Thyroid gland (tissue), 4 donors: ENCODE results near the gene PLPP3. TPM values are rescaled to one million over a fixed set of nuclear protein-coding genes. Genes with fewer than 3 reads are reported as not detected.

Experiments used
- DNase-seq, 2 donors: peaks; one replicate each; pipeline ENCODE4 v3.0.0-alpha.2; 2019
- H3K27ac ChIP-seq, 3 donors: fragments of 200-600 bp; sonication (generic); 1 replicate in 2 of 3; 2 replicates in 1 of 3; pipeline ENCODE4 v1.5.1; 2016 to 2019; ENCODE audit warnings: mild to moderate bottlenecking in 1 of 3, moderate library complexity in 1 of 3
- H3K27me3 ChIP-seq: fragments of 200-600 bp; sonication (generic); one replicate; pipeline ENCODE4 v1.5.1; 2019
- H3K36me3 ChIP-seq, 2 donors: fragments of 200-600 bp; sonication (generic); one replicate each; pipeline ENCODE4 v1.5.1; 2016 to 2019
- H3K4me1 ChIP-seq, 2 donors: fragments of 200-600 bp; sonication (generic); one replicate each; pipeline ENCODE4 v1.5.1; 2017 to 2019
- H3K4me3 ChIP-seq, 3 donors: fragments of 200-600 bp; sonication (generic); replicated peaks in 1 of 3; 1 replicate in 2 of 3; 2 replicates in 1 of 3; pipeline ENCODE4 v1.5.1; 2016; ENCODE audit warnings: mild to moderate bottlenecking in 1 of 3
- H3K9me3 ChIP-seq: fragments of 200-600 bp; sonication (generic); one replicate; pipeline ENCODE4 v1.5.1; 2017
- POLR2A ChIP-seq, 2 donors: fragments of 450-650 bp; IDR thresholded peaks; one replicate each; pipeline ENCODE4 v1.6.1; 2017; ENCODE audit warnings: antibody characterized with exemption in 2 of 2, mild to moderate bottlenecking in 2 of 2, moderate library complexity in 1 of 2
- WGBS, 2 donors: methylation state at CpG; one replicate each; pipeline ENCODE4 v1.1.5; 2017; 5-methylcytosine and 5-hydroxymethylcytosine counted together
- intact Hi-C: fragments of 100-400 bp; cut with DNase I; formaldehyde crosslinking; loops from one replicate; pipeline ENCODE4 v1.15.1; 2023
- total RNA-seq, 4 donors: library from RNA; depleted of rRNA; stranded (reverse); fragments of >200 nt; gene quantifications; one replicate each; pipeline ENCODE4 v1.2.3, GENCODE V29; 2016
- TF ChIP-seq, protein P1 (sequence below), 6 experiments: fragments of 200-600 bp in 3 of 6; fragments of 450-650 bp in 3 of 6; sonication (generic) in 3 of 6; IDR thresholded peaks; one replicate each; pipeline ENCODE4 v1.5.1; 2016 to 2019; ENCODE audit warnings: antibody characterized with exemption in 6 of 6, mild to moderate bottlenecking in 2 of 6, inconsistent platforms in 1 of 6, moderate library complexity in 1 of 6

PLPP3 gene
- total RNA-seq, 4 donors from 2014 or later: 257 to 764 (median 675) TPM

- H3K27ac ChIP-seq: peak overlapping the region in 1 of 3 donors; percentile 44
- H3K4me1 ChIP-seq: peaks cover 20 to 51% of the 10 kb centered on the region in 2 donors
- WGBS, 2 donors: 74% methylated on average over 4 of the region's 4 CpGs
These were observed 129.2 kb downstream of the PLPP3 start for GRCh38 chr1:56450004-56450666.

DNA sequence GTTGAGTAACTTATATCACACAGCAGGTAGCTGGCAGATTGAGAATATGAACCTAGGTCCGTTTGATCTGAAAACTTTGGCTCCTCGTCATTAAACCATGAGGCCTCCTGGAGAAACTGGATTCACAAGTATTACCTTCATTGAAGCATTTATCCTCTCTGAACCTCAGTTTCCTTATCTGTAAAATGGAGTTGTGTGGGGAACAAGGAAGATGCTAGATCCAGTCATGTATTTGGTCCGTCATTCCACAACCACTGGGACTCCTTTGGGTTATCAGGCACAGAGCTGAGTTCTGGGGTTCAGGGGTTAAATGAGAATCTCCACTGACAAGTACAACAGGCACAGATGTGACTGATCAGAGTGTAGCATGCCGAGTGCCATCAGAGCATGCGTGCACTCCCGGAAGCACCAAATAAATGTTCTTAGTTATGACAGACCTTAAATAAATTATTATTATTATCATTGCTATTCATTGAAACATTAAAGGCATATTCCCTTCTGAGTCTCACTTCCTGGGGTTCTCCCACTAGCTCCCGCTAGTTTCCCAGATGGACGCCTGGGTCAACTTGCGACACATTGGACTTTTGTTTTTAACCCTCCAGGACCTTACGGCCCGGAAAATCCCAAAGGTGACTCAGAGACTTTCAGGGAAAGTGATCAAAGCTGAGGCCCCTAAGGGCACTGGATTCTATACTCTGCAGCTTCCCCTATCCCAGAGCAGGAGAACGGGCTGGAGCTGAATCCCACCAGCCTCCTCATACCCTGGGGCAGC is 130.6 kb downstream of the PLPP3 start:
- WGBS, 2 donors: 69 to 79% methylated on average over 12 of the region's 12 CpGs
- no peak for TF ChIP-seq POLR2A (IDR thresholded peaks at IDR 0.05)
- TF ChIP-seq, protein P1, sequence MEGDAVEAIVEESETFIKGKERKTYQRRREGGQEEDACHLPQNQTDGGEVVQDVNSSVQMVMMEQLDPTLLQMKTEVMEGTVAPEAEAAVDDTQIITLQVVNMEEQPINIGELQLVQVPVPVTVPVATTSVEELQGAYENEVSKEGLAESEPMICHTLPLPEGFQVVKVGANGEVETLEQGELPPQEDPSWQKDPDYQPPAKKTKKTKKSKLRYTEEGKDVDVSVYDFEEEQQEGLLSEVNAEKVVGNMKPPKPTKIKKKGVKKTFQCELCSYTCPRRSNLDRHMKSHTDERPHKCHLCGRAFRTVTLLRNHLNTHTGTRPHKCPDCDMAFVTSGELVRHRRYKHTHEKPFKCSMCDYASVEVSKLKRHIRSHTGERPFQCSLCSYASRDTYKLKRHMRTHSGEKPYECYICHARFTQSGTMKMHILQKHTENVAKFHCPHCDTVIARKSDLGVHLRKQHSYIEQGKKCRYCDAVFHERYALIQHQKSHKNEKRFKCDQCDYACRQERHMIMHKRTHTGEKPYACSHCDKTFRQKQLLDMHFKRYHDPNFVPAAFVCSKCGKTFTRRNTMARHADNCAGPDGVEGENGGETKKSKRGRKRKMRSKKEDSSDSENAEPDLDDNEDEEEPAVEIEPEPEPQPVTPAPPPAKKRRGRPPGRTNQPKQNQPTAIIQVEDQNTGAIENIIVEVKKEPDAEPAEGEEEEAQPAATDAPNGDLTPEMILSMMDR (IDR thresholded peaks at IDR 0.05): no peak
- Histone ChIP-seq H3K4me1 (peaks cover 20 to 50% of the 10 kb centered on the region in 2 donors), H3K9me3 (no peaks in the 10 kb centered on the region), H3K4me3 (no peak overlapping the region), H3K27me3 (no peaks in the 10 kb centered on the region), H3K27ac (no peak overlapping the region), H3K36me3 (no peaks in the 10 kb centered on the region)
- no peak for DNase-seq
- intact Hi-C loops: no loop called here

More at GRCh38 chr1:56450004-56450666, 129.2 kb downstream of the PLPP3 start:
- no peaks in the 10 kb centered on the region for H3K36me3 ChIP-seq
- no peak for TF ChIP-seq POLR2A (IDR thresholded peaks at IDR 0.05)
- TF ChIP-seq, protein P1 (IDR thresholded peaks at IDR 0.05): no peak
- no peaks in the 10 kb centered on the region for H3K9me3 ChIP-seq
- H3K27me3 ChIP-seq: no peaks in the 10 kb centered on the region
- no peak overlapping the region for H3K4me3 ChIP-seq
- intact Hi-C loops: no loop called here
- DNase-seq: peak in 1 of 2 donors; percentile 24

DNA sequence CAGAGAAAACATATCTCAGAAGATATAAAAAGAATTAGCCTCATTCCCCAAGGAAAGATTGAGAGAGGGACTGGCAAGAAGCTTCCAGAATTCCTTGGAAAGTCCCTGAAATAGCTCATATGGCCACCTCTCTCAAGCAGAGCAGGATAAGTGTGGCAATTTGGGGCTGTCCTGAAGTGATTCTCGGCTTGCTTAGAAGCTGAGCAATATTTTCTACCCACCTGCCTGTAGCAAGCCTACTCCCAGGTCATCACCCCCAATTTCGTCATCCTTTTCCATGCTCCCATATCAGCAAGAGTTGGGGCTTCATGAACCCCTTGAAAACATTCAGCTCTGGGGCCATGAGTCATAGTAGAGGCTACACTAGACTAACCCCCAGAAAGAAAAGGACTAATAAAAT is 131.5 kb downstream of the PLPP3 start:
- peak overlapping the region in 2 of 3 donors; percentile 20 to 68 for H3K27ac ChIP-seq
- WGBS, 2 donors: 81 to 93% methylated on average over 2 of the region's 2 CpGs
- no peaks in the 10 kb centered on the region for H3K36me3 ChIP-seq
- TF ChIP-seq, protein P1 (IDR thresholded peaks at IDR 0.05): no peak
- no peak for TF ChIP-seq POLR2A (IDR thresholded peaks at IDR 0.05)
- no peaks in the 10 kb centered on the region for H3K27me3 ChIP-seq
- H3K9me3 ChIP-seq: no peaks in the 10 kb centered on the region
- H3K4me3 ChIP-seq: no peak overlapping the region
- intact Hi-C loops: no loop called here
- peaks cover 18 to 41% of the 10 kb centered on the region in 2 donors for H3K4me1 ChIP-seq
- no peak for DNase-seq

- intact Hi-C loops: no loop called here
- H3K9me3 ChIP-seq: no peaks in the 10 kb centered on the region
- TF ChIP-seq POLR2A (IDR thresholded peaks at IDR 0.05): no peak
- TF ChIP-seq, protein P1 (IDR thresholded peaks at IDR 0.05): no peak
- WGBS, 2 donors: 40 to 63% methylated on average over 5 of the region's 5 CpGs
- peak; percentile 33 to 38 for DNase-seq
- no peak overlapping the region for H3K4me3 ChIP-seq
- H3K27me3 ChIP-seq: no peaks in the 10 kb centered on the region
- H3K27ac ChIP-seq: peak overlapping the region; percentile 20 to 68 (median 56)
- H3K36me3 ChIP-seq: no peaks in the 10 kb centered on the region
- H3K4me1 ChIP-seq: peaks cover 10 to 30% of the 10 kb centered on the region in 2 donors
These were observed 132.7 kb downstream of the PLPP3 start for GRCh38 chr1:56446531-56447098.
